GM13977 (cell line): Measurements from ENCODE around the gene GPR180.
A peak's percentile ranks its signal among the peaks of the same experiment; 100 is the strongest.

ENCODE experiments used
- DNase-seq: peaks from one replicate; pipeline ENCODE4 v3.0.0; 2012; ENCODE audit warnings: low spot score
- in situ Hi-C: fragments of 300-500 bp; cut with MboI; formaldehyde crosslinking; loops from one replicate; pipeline ENCODE4 v1.12.0; 2022; ENCODE audit warnings: low sequenced_read_pairs, low pct_unique_long_range_greater_than_20kb, mixed read lengths, inconsistent platforms; ENCODE audit not compliant: unreplicated experiment
- TF ChIP-seq, protein P1 (sequence below): IDR thresholded peaks from 2 replicates; pipeline ENCODE4 v1.5.1; 2012; ENCODE audit warnings: mild to moderate bottlenecking, control low read depth; ENCODE audit not compliant: insufficient read depth; ENCODE audit errors: extremely low read depth, missing control alignments

The GPR180 gene

GRCh38 chr13:94664889-94665288, 63.2 kb downstream of the GPR180 start:
- in situ Hi-C loops, result no loop called here
- TF ChIP-seq, protein P1, sequence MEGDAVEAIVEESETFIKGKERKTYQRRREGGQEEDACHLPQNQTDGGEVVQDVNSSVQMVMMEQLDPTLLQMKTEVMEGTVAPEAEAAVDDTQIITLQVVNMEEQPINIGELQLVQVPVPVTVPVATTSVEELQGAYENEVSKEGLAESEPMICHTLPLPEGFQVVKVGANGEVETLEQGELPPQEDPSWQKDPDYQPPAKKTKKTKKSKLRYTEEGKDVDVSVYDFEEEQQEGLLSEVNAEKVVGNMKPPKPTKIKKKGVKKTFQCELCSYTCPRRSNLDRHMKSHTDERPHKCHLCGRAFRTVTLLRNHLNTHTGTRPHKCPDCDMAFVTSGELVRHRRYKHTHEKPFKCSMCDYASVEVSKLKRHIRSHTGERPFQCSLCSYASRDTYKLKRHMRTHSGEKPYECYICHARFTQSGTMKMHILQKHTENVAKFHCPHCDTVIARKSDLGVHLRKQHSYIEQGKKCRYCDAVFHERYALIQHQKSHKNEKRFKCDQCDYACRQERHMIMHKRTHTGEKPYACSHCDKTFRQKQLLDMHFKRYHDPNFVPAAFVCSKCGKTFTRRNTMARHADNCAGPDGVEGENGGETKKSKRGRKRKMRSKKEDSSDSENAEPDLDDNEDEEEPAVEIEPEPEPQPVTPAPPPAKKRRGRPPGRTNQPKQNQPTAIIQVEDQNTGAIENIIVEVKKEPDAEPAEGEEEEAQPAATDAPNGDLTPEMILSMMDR, result no peak
- no peak for DNase-seq

DNA sequence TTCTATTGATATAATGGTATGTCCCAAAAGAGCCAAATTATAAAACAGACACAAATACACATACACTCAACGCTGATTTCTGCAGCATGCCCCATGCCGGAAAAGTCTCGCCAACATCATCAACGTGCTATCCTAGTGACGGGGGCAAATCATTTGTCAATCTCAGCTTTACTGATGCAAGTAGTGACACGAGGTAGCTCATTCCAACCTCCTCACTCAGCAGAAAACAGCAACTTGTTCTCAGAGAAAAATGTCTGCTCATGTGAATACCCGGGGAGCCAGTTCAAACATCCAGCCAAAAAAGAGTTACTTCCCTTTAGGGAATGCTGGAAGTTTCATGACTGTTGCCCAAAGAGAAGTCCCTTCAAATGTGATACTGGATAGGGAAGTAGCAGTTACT, 64.4 kb downstream of the GPR180 start:
- TF ChIP-seq, protein P1, result no peak
- in situ Hi-C loops, result no loop called here
- no peak for DNase-seq

GRCh38 chr13:94667190-94667589, 65.5 kb downstream of the GPR180 start:
- TF ChIP-seq, protein P1, result no peak
- no peak for DNase-seq
- in situ Hi-C loops, result no loop called here

DNA sequence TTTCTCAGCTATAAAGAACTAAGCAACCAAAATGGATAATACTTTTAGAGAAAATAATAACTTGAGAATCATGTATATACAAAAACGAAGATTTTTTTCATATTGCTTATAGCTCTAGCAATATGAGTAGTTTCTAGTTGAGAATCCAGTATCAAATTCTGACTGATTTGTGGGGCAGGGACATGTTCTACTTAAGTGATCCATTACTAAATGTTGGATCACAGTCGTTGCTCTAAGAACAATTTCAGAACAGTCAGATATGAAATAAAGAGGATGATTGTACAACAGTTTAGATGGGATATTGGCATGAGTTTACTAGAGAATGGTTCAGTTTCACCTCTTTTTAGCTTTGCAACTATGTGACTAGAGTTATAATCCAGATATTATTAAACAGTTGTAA, 70.7 kb downstream of the GPR180 start:
- no peak for DNase-seq
- TF ChIP-seq, protein P1, result no peak
- in situ Hi-C loops, result no loop called here

- TF ChIP-seq, protein P1, result no peak
- no peak for DNase-seq
- in situ Hi-C loops, result no loop called here
Measured at GRCh38 chr13:94673851-94674250, 72.2 kb downstream of the GPR180 start.

DNA sequence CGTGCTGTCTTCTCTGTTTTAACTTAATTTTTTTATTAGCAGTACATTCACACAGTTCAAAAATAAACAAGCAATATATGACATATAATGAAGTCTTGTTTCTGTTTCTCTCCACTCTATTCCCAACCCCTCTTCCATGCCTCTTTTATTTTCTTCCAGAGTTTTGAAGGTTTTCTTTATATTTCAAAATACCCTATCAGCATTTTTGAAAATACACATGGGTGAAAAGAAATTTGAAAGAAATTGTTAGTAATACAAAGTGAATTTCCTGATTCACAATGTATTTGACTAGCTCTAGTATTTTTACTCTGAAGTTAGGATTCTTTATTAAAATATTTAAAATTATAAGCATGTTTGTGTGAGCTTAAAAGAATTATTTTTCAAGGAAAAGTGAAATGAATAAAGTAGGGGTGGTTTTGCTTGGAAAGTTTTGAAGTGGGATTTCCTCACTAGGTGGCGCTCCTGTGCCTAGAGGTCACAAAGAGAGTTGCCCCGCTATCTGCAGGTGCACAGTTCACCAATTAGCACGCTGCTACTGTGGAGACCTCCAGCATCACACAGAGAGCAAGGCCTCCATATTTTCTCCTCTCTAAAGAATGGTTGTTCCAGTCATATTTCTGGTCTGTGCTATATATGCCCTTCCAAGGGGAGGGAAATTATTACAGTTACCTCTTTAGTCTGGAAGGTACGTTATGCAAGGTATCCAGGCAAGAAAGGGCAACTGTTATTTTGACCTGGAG, 73.1 kb downstream of the GPR180 start:
- DNase-seq, result peak; percentile 50
- in situ Hi-C loops, result loop anchor here (25.0 kb wide), 1 partner anchor 738 kb away; no protein-coding TSS in a partner anchor
- TF ChIP-seq, protein P1, result peak; percentile 76

DNA sequence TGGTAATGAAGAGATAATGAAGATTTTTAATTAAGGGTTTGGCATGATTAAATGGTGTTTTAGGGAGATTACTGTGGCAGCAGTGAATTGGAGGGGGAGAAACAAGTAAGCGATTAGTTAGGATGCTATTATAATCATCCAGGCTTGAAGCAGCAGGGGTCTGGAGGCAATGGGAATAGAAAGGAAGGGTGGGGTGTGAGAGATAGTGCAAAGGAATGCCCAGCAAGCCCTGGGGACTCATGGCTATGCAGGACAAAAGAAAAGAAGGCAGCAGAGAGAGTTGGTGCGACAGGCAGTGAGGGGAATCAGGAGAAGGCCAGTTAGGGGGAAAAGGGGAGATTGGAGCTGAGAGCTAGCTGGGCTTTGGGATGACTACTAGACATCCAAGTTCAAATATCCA, 76.1 kb downstream of the GPR180 start:
- DNase-seq, result no peak
- TF ChIP-seq, protein P1, result no peak
- in situ Hi-C loops, result loop anchor here (25.0 kb wide), 1 partner anchor 735 kb away; no protein-coding TSS in a partner anchor
